Stimulated activated CD8-positive, alpha-beta memory T cell treated with anti-CD3 and anti-CD28 coated beads, Interleukin-15, amount 100 ng/mL, for 1 hour (primary cell): ENCODE measurements around the gene SLC25A20.
"Not testable (repeated sequence)": the region's sequence is repeated elsewhere in the genome, so short reads cannot be mapped to it uniquely, and the experiment has no call there.

Source experiments
- DNase-seq: peaks from one replicate; pipeline ENCODE4 v3.0.0-alpha.2; 2020; ENCODE audit warnings: low read depth

Gene SLC25A20

DNA sequence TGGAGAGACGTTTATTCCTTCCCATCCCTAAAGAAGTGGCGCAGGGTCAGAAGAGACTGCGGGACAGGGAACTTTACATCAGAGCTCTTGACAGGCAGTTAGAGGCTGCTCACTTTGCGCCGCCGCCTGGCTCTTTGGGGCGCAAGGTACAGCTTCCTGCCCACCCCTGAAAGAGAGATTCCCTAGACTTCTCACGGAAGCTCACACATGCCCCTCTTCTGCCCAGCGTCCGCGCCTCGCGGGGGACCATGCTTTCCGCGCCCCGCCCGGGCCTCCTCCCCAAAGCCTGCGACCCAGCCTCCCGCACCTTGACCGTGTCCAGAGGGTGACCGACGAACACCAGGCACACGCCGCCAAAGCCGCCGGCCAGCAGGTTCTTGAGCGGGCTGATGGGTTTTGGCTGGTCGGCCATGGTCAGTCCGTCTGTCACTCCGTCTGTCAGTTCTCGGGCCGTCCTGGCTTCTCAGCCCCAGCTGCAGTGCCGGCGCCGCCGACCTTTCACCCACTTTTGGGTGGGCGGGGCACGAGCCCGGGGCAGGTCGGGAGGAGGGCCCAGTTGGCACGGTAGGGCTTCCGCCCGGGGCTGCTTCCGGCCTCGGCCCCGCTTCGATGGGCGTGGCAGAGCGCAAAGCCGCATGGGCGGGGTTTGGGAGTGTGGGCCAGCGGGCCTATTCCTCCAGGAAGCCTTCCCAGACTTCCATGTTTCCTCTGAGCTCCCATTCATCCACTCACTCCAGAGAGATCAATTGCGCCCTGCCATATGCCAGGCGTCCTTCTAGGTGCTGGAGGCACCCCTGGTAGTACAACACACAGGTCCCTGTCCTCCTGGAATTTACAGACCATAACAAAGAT is at the start of gene SLC25A20:
SLC25A20 (minus strand) TSS at position 500 of the 852 bp plus-strand sequence; CDS start at position 412, 88 bp downstream.
- peak; percentile 78 for DNase-seq

GRCh38 chr3:48945891-48946549 is 47.3 kb upstream of the SLC25A20 start:
- no peak for DNase-seq

- no peak for DNase-seq
Observed at GRCh38 chr3:48945432-48945831, 46.8 kb upstream of the SLC25A20 start.

DNA sequence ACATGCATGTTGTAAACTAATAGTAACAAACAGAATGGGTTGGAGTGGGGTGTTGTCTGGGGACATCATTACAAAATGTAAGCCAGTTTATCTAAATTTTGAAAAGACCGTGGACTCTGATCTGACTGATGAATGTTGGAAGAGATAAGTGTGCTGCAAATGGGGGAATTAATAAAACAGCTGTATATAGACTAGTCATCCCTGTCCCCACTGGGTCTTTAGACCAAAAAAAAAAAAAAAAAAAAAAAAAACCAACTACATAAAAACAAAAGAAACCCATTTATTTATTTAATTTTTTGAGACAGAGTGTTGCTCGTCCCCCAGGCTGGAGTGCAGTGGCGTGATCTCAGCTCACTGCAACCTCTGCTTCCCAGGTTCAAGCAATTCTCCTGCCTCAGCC is 40.0 kb upstream of the SLC25A20 start:
- DNase-seq, result no peak

DNA sequence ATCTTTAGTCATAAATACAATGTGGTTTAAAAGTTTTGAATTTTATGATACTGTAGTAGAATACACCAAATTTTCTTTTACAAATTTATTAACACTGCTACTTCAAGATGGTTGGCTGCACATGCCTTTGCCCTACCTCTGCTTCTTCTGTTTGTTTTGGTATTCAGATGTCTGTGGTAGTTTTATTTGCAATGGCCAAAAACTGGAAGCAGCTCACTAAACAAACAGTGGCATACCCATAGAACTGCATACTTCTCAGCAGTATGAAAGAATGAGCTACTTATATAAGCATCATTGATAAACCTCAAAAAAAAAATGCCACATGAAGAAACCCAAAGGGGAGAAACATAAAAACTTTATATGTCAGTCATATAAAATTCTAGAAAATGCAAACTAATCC is 39.5 kb upstream of the SLC25A20 start:
- DNase-seq, result no peak

GRCh38 chr3:48935530-48935929 is 36.8 kb upstream of the SLC25A20 start:
- DNase-seq, result no peak

DNA sequence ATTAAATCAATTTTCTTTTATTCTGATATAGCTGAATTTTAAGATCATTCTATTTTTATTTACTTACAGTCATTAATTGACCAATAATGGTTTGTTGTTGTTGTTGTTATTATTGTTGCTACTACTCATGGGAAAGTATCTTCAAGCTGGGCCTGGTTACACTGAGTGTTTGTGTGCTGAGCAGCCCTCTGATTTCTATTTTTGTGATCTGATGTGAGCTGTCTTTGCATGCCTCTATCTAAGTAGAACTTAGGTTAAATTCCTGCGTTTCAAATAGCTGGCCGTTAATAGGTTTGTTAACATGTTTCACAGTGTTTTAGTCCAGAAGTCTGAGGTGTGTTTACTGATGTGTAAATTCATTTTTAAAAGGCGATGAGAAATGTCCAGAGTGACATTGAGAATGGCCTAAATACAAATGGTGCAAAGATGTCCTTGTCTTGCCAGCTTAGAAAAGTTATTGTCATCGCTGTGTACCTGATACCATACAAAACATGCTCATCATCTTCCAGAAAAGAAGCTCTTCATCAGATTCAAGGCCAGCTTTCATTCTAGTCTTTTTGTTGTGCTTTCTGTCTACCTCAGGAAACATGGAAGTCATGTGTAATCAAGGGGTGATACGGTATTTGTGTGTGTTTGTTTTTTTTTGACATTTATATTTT is 35.8 kb upstream of the SLC25A20 start:
- no peak for DNase-seq

- no peak for DNase-seq
Observed at GRCh38 chr3:48931944-48932580, 33.4 kb upstream of the SLC25A20 start.

GRCh38 chr3:48930590-48930989 is 31.9 kb upstream of the SLC25A20 start:
- no peak for DNase-seq

GRCh38 chr3:48929358-48930035 is 30.8 kb upstream of the SLC25A20 start:
- no peak for DNase-seq

GRCh38 chr3:48928679-48929078 is 30.0 kb upstream of the SLC25A20 start:
- no peak for DNase-seq

- DNase-seq, result no peak
Observed at GRCh38 chr3:48927928-48928327, 29.2 kb upstream of the SLC25A20 start.

GRCh38 chr3:48926425-48927392 is 28.0 kb upstream of the SLC25A20 start:
- DNase-seq, result no peak

- no peak for DNase-seq
Observed at GRCh38 chr3:48919215-48920138, 20.8 kb upstream of the SLC25A20 start.

GRCh38 chr3:48918388-48919214 is 19.9 kb upstream of the SLC25A20 start, which contains the start of gene ARIH2:
Gene ARIH2, plus strand, starts transcription at chr3:48918842. Its CDS starts 8,717 bp downstream, at chr3:48927559.
- DNase-seq, result peak; percentile 70

GRCh38 chr3:48915296-48915695 is 16.6 kb upstream of the SLC25A20 start:
- no peak for DNase-seq

DNA sequence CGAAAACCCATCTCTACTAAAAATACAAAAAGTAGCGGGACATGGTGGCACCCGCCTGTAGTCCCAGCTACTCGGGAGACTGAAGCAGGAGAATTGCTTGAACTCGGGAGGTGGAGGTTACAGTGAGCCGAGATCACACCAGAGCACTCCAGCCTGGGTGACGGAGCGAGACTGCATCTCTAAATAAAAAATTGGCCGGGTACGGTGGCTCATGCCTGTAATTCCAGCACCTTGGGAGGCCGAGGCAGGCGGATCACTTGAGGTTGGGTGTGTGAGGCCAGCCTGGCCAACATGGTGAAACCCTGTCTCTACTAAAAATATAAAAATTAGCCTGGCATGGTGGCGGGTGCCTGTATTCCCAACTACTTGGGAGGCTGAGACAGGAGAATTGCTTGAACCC is 8.3 kb upstream of the SLC25A20 start:
- DNase-seq, result not testable (repeated sequence)

DNA sequence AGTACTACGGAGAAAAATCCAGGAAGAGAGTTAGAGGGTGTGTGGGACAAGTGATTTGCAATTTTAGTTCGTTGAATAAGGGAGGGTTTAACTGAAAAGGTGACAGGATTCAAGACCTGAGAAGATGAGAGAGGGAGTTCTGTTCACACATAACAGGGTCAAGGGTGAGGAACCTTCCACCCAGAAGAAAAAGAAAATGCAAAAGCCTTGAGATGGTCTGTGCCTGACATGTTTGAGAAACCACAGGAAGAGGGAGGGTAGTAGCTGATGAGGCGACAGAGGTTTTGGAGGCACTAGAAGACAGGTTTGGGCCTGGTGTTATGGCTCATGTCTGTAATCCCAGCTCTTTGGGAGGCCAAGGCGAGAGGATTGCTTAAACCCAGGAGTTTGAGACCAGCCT is 591 bp upstream of the SLC25A20 start:
- no peak for DNase-seq
